GM19324 (cell line): ENCODE measurements around the gene NPHP4.

Source experiments
- ATAC-seq: cut with Tn5 transposase; IDR thresholded peaks from one replicate; pipeline ENCODE4 v1.9.1; 2021; ENCODE audit warnings: mild to moderate bottlenecking, moderate library complexity; ENCODE audit not compliant: unreplicated experiment, low FRiP score

NPHP4 gene

GRCh38 chr1:6005276-6005917 lies 13.2 kb upstream of the NPHP4 start:
- ATAC-seq: no peak

- no peak for ATAC-seq
These were observed 12.3 kb upstream of the NPHP4 start for GRCh38 chr1:6004412-6005123.

GRCh38 chr1:6003568-6004411 lies 11.6 kb upstream of the NPHP4 start:
- no peak for ATAC-seq

GRCh38 chr1:6002714-6003501 lies 10.7 kb upstream of the NPHP4 start:
- ATAC-seq: no peak

- ATAC-seq: no peak
These were observed 9.9 kb upstream of the NPHP4 start for GRCh38 chr1:6001992-6002576.

- ATAC-seq: no peak
These were observed 8.4 kb upstream of the NPHP4 start for GRCh38 chr1:6000444-6001288.

GRCh38 chr1:5999711-6000443 lies 7.7 kb upstream of the NPHP4 start:
- ATAC-seq: no peak

- no peak for ATAC-seq
These were observed 6.7 kb upstream of the NPHP4 start for GRCh38 chr1:5998906-5999301.

GRCh38 chr1:5998051-5998905 lies 6.1 kb upstream of the NPHP4 start:
- ATAC-seq: no peak

GRCh38 chr1:5997316-5997715 lies 5.1 kb upstream of the NPHP4 start:
- no peak for ATAC-seq

GRCh38 chr1:5996641-5997270 lies 4.5 kb upstream of the NPHP4 start:
- ATAC-seq: no peak

- ATAC-seq: no peak
These were observed 3.8 kb upstream of the NPHP4 start for GRCh38 chr1:5995871-5996630.

GRCh38 chr1:5994713-5995621 lies 2.7 kb upstream of the NPHP4 start:
- ATAC-seq: no peak

GRCh38 chr1:5993556-5994491 lies 1.6 kb upstream of the NPHP4 start:
- no peak for ATAC-seq
